GM12874 (cell line): Measurements from ENCODE around the gene HIVEP1.

Source experiments
- TF ChIP-seq, protein P1 (sequence below): IDR thresholded peaks from 2 replicates; pipeline ENCODE4 v1.5.1; 2011; ENCODE audit warnings: low read depth, mild to moderate bottlenecking, control low read depth, low read length, moderate library complexity; ENCODE audit not compliant: insufficient read depth

Gene HIVEP1

DNA sequence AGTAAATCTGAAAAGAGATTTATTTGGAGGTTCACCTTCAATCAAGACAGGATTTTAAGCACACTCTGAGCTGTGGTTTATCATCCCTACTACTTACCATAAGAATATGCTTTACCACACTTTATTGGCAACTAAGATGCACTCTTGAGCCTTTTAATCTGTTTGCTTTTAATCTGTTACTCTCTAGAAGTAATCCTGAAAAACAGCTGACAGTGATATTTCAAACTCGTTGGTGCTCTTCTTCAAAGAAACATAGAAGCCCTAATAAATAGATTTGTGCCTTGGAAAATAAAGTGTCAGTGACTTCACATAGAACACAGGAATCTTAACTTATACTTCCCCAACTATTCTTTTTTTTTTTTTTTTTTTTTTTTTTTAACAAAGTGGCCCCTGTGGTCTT, 102.9 kb downstream of the HIVEP1 start:
- TF ChIP-seq, protein P1, sequence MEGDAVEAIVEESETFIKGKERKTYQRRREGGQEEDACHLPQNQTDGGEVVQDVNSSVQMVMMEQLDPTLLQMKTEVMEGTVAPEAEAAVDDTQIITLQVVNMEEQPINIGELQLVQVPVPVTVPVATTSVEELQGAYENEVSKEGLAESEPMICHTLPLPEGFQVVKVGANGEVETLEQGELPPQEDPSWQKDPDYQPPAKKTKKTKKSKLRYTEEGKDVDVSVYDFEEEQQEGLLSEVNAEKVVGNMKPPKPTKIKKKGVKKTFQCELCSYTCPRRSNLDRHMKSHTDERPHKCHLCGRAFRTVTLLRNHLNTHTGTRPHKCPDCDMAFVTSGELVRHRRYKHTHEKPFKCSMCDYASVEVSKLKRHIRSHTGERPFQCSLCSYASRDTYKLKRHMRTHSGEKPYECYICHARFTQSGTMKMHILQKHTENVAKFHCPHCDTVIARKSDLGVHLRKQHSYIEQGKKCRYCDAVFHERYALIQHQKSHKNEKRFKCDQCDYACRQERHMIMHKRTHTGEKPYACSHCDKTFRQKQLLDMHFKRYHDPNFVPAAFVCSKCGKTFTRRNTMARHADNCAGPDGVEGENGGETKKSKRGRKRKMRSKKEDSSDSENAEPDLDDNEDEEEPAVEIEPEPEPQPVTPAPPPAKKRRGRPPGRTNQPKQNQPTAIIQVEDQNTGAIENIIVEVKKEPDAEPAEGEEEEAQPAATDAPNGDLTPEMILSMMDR: no peak

DNA sequence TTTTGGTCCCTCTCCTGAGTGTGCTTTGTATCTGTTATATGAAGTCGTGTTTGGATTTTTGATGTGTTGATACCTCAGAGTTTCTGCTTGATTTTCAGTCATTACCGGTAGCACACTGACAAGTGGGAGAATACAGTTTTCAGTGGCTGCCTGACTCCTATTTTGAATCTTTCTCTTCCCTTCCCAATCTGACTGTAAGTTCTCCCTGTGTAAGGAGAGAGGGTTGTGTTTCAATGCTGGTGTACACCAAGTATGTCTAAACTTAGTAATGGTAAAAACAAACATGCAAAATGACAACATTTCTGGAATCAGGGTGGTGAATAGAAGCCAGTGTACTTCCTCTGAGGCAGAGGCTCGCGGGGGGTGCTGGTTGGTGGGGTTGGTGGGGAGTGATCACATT, 103.4 kb downstream of the HIVEP1 start:
- TF ChIP-seq, protein P1: no peak

DNA sequence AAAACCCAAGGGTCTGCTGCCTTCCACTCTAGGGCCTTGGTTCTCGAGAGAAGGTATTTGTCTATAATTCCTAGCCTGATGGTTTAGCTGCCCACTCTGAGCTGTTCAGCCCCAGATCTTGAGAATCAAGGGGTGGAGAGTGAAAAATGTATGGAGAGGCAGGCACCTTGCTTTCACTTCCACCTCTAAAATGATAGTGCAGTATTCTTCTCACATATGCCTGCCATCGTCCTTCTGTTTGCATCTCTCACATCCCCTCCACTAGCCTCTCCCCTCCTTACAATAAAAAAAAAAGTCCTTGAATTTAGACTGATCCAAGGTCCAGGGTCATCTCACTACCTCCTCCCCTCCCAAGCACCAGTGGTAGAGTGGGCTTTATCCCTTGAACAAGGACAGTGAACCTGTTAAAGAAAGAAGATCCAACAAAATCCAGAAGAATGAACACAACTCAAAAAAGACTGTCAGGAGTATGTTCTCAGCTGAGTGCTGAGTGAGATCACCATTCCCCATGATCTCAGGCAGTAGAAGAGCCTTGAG, 104.2 kb downstream of the HIVEP1 start:
- TF ChIP-seq, protein P1: no peak

DNA sequence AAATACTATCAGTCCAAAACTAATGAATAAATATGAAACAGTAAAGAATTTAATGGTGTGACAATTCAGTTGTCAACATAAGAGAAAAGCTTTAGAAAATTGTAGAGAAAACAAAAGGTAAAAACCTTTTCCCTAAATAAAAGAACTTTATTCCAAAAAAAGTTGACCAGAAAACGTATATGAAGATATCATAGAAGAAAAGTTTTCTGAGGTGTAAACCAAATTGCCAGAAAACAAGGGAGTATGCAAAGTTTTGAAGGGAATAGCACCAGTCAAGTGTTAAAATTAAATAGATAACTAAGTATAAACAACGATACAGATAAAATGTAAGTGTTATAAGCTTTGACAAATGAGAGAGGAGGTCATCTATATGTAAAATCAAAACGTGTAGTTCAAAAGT, 104.9 kb downstream of the HIVEP1 start:
- TF ChIP-seq, protein P1: no peak

DNA sequence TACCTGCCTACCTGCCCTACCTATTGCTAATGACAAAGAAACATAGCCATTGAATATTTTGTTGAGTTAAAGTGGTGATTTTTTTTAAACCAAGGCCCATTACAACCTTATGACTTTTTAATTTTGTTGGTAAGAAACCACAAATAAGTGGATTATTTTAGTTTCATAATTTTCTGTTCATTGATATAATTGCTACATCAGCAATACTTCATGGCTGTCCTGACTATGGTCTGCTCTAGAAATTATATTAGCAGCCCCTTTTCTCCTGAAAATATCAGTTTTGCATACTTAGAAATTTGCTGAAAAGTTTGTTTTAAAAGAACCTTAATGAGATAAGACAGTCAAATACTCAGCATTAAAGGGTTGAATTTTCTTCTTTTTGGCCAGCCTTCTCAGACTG, 106.5 kb downstream of the HIVEP1 start:
- TF ChIP-seq, protein P1: no peak

DNA sequence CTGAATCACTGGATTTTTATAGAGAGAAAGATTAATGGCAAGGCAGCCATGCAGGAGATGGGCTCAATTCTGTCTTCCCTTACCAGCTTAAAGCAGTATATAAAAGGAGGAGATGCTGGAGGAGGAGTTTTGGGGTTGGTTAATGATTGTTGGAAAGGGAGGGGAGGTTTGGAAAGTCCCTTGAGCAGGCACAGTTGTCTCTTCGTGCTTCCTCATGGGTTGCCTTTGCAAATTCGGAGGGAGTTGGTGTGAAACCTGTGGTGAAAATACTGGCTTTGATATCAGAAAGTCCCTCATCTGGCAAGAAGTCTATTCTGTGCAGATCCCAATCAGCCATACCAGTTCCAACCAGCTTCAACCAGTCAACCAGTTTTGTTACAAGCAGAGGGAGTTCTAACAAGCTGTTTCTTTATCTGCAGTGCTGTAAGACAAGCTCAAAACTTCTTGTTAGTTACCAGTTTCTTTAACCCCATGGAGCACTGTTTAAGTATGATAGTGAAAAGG, 107.0 kb downstream of the HIVEP1 start:
- TF ChIP-seq, protein P1: no peak

DNA sequence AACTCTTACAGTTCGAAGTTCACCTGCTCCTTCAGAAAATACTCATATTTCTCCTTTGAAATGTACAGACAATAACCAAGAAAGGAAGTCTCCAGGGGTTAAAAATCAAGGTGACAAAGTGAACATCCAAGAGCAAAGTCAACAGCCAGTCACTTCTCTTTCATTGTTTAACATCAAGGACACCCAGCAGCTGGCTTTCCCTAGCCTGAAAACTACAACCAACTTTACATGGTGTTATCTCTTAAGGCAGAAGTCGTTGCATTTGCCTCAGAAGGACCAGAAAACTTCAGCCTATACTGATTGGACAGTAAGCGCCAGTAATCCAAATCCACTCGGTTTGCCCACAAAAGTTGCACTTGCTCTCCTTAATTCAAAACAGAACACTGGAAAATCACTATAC, 113.3 kb downstream of the HIVEP1 start:
- TF ChIP-seq, protein P1: no peak
